ENCODE results near the gene RXRG.

DNA sequence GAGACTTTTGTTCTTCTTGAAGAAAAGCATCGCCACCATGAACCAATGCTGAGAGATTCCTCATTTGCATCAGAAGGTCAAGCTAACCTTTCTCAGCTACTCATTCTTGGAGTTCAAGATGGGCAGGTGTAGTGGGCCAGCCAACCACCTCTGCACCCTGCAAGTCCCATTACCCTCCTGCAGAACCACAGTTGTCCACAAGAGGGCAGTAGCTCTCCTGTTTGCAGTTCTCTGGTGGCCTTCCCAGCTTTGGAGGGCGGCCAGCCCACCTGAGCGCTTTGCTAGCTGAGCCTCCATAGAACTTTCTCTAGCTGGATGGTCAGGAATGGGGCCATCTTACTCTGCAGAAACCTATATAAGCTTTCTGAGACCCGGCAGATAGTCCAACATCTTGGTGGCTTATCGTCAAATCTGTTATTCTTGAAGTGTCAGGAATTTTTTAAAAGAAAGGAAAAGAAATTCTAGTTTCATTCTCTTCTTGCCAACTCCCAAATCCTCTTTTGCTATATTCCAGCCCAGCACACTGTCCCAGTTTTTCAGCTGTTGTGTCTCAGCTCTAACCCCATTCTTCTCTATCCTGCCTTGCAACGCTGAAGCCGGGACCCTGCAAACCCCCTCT lies 77.4 kb downstream of the RXRG start:
- TF ChIP-seq, protein P1, sequence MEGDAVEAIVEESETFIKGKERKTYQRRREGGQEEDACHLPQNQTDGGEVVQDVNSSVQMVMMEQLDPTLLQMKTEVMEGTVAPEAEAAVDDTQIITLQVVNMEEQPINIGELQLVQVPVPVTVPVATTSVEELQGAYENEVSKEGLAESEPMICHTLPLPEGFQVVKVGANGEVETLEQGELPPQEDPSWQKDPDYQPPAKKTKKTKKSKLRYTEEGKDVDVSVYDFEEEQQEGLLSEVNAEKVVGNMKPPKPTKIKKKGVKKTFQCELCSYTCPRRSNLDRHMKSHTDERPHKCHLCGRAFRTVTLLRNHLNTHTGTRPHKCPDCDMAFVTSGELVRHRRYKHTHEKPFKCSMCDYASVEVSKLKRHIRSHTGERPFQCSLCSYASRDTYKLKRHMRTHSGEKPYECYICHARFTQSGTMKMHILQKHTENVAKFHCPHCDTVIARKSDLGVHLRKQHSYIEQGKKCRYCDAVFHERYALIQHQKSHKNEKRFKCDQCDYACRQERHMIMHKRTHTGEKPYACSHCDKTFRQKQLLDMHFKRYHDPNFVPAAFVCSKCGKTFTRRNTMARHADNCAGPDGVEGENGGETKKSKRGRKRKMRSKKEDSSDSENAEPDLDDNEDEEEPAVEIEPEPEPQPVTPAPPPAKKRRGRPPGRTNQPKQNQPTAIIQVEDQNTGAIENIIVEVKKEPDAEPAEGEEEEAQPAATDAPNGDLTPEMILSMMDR (IDR thresholded peaks at IDR 0.05): peak; percentile 94
- TF ChIP-seq EZH2 (IDR thresholded peaks at IDR 0.05; ENCODE audit: borderline replicate concordance, insufficient read depth, low read depth, low read length, poor library complexity, severe bottlenecking): no peak

All from B cell (primary cell).